Measurements from ENCODE around the gene PRKCH.
"Not testable (repeated sequence)": the region's sequence is repeated elsewhere in the genome, so short reads cannot be mapped to it uniquely, and the experiment has no call there.

Gene PRKCH

DNA sequence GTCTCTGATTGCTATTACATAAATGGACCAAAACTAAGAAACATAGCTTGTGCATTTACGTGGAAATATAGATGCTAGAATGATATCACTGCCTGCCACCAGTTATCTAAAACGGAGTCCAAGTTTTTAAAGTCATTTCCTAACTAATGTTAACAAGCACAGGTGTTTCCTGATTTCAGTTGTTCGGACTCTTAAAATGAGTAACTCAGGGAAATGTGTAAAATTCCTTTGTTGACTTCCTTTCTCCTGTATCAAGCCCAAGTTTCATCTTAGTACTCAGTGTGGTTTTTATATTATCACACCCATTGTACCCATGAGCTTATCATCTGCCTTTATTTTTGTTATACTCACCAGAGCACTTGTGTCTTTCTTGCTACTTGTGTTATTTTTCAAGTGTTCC is 13.2 kb upstream of the PRKCH start:
- no peak for DNase-seq (ENCODE audit: low read depth, low spot score)

DNA sequence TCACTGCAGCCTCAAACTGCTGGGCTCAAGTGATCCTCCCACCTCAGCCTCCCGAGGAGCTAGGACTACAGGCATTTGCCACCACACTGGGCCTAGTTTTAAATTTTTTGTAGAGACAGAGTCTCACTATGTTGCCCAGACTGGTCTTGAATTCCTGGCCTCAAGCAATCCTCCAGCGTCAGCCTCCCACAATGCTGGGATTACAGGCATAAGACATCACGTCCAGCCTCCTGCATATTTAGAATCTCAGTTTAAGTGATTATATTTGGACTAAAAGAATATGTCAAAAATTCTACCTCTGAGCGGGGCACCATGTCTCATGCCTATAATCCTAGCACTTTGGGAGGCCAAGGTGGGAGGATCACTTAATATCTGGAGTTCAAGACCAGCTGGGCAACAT is 12.7 kb upstream of the PRKCH start:
- DNase-seq (ENCODE audit: low read depth, low spot score), result not testable (repeated sequence)

DNA sequence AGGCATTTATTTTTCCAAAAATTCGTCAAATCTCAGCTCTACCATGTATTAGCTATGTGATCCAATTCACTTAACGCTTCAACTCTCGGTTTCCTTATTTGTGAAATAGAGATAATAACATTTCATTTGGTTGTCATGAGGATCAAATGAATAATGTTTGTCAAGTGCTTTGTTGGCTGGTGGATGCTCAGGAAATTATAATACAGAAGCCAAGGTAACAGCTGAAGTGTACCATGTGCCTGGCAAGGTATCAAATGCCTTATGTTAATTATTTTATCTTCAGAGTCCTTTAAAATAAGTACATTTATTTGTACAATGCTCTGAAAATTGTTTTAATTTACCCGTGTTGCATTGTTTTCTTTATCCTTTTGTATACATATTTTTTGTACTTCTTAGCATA is 6.1 kb upstream of the PRKCH start:
- DNase-seq (ENCODE audit: low read depth, low spot score), result no peak

GRCh38 chr14:61319086-61319485 is 2.3 kb upstream of the PRKCH start:
- DNase-seq (ENCODE audit: low read depth, low spot score), result no peak

- DNase-seq (ENCODE audit: low read depth, low spot score), result no peak
Observed at GRCh38 chr14:61319706-61320105, 1.7 kb upstream of the PRKCH start.

DNA sequence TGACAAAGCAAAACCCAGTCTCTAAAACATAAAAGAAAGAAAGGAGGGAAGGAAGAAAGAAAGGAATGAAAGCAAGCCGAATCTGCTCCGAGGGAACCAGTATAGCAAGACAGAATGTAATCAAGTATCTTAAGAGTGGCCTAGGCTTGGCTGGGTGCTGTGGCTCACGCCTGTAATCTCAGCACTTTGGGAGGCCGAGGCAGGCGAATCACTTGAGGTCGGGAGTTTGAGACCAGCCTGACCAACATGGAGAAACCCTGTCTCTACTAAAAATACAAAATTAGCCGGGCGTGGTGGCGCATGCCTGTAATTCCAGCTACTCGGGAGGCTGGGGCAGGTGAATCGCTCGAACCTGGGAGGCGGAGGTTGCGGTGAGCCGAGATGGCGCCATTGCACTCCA is 1.2 kb upstream of the PRKCH start:
- not testable (repeated sequence) for DNase-seq (ENCODE audit: low read depth, low spot score)

GRCh38 chr14:61320806-61321384 is 484 bp upstream of the PRKCH start:
- DNase-seq (ENCODE audit: low read depth, low spot score), result no peak

- DNase-seq (ENCODE audit: low read depth, low spot score), result no peak
Observed at GRCh38 chr14:61322011-61322798, 826 bp downstream of the PRKCH start.

DNA sequence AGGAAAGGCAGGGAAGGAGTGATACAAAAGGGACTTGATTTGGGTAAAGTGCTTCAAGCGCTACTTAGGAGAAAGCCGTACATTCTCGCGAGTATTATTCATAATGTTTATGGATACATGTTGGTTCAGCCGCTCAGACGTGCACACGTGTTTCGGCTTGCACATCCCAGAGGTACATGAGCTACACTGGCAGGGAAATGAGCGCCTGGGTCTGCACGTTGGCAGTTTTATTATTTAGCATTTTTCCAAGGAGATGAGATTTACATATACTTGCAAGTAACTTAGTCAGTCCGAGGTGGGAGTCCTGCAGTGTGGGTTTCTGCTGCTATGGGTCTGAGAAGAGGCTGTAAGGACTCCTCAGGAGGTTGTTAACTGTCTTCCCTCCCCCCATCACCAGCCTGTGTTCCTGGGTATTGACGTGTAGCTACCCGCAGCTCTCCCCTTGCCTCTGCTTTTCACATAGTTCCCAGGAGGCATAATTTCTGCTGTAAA is 1.5 kb downstream of the PRKCH start:
- DNase-seq (ENCODE audit: low read depth, low spot score), result no peak

DNA sequence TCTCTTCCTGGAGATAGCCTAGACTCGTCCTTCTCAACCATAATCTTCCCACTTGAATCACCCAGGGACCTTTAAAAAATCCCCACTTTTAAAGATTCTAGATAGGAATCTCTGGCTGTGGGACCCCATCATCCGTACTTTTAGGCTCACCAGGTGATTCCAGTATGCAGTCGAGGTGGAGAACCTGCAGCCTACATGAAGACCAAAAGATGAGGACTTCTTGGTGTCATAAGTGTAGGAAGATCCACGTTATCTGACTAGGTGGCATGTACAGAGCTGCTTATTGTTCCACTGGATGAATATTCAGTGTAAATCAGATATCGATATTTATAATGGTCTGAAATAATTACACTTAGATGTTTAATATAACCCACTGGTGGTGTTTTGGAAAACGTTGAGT is 2.6 kb downstream of the PRKCH start:
- no peak for DNase-seq (ENCODE audit: low read depth, low spot score)

DNA sequence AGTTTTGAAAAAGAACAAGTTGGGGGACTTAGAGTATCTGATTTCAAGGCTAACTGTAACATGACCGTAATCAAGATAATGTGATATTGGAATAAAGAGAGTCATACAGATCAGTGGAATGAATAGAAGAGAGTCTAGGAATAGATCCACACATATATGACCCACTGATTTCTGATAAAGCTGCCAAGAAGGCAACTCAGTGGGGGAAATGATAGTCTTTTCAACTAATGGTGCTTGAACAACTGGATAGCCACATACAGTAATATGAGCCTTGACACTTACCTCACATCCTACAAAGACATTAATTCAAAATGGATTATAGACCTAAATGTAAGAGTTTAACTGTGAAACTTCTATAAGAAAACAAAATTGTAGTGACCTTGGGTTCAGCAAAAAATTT is 3.8 kb downstream of the PRKCH start:
- DNase-seq (ENCODE audit: low read depth, low spot score), result no peak

- no peak for DNase-seq (ENCODE audit: low read depth, low spot score)
Observed at GRCh38 chr14:61326146-61326545, 4.8 kb downstream of the PRKCH start.

DNA sequence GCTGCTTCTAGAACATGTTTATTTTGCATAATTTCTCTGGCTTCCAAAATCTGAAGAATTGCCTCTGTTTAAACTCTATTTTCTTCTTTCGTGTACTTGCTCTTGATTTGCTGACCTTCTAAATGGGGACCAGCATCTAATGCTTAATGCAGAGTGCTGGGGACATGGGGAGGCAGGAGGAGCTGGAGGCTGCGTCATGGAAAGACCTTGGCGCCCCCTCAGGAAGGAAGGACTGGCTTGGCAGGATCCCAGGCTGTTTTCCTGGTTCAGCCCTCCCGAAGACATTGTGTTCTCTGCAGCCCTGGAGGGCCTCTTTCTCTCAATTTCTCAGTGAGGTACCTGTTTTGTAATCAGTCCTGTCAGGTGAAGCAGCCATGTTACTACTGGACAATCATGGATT is 5.5 kb downstream of the PRKCH start:
- DNase-seq (ENCODE audit: low read depth, low spot score), result no peak

DNA sequence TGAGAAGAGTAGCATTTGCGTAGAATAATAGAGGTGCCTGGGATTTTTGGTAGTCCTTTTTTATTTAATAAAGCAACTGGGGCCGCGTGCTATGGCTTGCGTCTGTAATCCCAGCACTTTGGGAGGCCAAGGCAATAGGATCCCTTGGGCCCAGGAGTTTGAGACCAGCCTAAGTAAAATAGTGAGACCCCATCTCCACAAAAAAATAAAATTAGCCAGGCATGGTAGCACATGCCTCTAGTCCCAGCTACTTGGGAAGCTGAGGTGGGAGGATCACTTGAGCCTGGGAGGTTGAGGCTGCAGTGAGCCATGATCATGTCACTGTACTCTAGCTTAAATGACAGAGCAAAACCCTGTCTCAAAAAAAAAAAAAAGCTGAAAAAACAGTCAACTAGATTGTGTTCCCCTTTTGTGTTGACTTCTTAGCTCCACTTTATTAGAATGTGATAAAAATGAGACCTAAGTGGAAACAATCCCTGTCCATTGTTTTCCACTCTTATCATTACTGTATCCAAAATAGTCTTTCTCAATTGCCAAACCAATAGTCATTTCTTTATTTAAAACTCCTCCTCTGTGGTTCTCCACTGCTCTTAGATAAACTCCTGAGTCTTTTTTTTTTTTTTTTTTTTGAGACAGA is 7.4 kb downstream of the PRKCH start:
- DNase-seq (ENCODE audit: low read depth, low spot score), result no peak

GRCh38 chr14:61329478-61330051 is 8.2 kb downstream of the PRKCH start:
- no peak for DNase-seq (ENCODE audit: low read depth, low spot score)

DNA sequence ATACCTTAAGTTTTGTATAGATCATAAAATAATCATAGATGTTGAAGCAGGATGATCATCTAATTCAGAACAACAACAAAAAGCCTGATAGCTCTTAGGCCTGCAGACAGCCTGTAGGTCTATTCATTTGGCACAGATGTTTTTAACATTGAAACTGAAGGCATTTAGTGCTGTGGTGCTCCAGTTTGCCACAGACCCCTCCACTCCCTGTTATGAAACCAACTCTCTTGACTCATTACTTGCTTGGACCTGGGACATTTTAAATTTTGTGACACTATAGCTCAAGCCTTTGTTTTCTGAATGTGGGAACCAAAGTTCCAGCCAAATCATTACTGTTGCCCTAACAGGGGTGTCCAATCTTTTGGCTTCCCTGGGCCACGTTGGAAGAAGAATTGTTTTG is 9.1 kb downstream of the PRKCH start:
- DNase-seq (ENCODE audit: low read depth, low spot score), result no peak

DNA sequence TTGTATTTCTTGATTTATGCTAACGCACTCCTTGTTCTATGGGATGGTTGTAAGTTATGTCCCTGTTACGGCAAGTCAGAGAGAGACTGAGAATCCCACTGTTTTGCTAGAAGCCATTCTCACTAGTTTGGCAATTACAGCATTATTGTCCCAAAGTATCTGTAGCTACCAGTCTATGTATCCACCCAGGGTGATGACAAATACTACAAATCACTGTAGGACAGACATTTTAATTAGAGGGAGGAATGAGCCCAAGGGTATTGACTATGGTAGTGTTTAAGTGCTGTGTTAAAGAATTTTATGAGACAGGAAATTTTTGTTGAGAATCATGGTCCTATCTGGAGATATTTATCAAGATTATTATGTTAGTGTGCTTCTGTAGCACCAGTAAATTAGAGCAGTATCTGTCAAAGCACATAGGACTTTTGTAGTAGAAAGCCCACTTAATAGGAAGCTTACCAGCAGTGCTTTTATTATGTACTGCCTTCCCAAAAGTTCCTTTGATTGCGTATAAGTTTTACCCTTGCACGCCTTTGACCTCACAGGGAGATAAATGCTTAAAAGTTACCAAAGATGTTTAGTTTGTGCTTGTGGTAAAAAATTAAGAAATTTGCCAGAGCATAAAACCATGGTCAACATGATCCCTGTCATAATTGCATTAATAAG is 10.7 kb downstream of the PRKCH start:
- DNase-seq (ENCODE audit: low read depth, low spot score), result no peak

- no peak for DNase-seq (ENCODE audit: low read depth, low spot score)
Observed at GRCh38 chr14:61332658-61333029, 11.3 kb downstream of the PRKCH start.

DNA sequence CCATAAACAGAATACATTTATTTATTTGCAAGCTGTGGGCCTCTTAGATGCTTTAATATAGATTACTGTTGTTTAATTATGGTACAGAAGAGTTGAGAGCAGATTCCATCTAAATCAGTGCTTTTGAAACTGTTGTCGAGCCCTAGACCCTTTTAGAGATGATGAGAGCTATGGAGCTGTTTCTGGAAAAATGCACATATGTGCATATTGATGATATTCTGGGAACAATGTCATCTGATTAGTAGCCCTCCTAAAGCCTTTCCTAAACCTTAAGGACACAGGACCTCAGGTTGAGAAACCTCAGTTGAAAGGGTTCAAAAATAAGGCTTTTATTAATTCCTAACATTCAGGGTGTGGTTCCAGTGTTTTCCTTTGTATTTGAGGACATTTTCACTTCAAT is 11.7 kb downstream of the PRKCH start:
- DNase-seq (ENCODE audit: low read depth, low spot score), result no peak

DNA sequence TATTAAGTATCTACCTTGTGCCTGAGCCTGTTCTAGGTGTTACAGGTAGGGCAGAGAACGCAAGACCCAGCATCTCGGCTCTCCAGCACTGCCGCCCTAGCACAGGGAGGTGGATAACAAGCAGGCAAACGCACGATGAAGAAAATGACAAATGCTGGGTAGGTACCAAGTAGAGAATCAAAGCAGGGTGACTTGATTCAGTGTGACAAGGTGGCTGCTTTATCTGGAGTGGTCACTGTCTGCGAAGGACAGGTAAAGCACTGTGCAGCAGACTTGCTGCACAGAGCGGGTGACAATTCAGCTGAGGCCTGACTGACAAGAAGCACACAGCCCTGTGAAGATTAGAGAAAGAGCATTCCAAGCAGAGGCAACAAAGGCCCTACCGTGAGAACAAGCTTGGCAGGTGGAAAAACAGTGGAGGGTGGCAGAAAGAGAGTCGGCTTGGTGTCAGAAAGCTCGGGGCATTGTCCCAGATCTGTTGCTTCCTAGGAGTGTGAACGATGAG is 12.9 kb downstream of the PRKCH start:
- no peak for DNase-seq (ENCODE audit: low read depth, low spot score)

DNA sequence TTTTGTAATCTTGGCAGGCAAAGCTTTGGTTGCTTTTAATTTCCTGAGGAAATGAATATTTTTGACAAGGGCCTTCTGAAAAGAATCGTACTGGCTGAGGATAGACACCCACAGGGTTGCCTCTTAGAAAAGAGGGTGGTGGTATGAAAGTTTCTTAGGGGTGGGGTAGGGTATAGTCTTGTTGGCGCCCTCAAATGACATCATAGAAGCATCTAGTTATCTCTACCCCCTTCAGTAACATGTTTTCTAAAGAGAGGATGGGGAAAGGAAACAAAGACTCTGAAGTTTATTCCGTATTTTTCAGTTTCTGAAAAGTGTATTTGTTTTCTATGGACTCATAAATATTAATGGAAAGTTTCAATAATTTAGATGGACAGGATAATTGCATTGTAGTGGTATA is 13.7 kb downstream of the PRKCH start:
- DNase-seq (ENCODE audit: low read depth, low spot score), result no peak
